Measurements from ENCODE around the gene SCUBE3.

DNA sequence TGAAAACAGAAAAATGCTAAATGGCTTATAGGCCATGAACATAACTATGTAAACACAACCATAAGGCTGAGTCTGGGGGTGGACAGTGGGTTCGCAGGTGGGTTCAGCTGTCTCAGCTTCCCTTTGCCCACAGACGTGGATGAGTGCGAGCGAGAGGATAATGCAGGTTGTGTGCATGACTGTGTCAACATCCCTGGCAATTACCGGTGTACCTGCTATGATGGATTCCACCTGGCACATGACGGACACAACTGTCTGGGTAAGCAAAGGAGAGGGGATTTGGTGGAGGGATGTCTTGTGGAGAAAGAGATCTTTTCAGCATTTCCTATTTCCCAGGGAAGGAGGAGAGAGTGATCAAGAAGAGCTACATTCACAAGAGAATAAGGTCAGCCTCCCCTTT, 14.7 kb downstream of the SCUBE3 start:
- TF ChIP-seq CTCF (conservative IDR thresholded peaks at IDR 0.05): no peak
- no peak for TF ChIP-seq EZH2 (IDR thresholded peaks at IDR 0.05; ENCODE audit: low read depth)
